NCI-H526 treated with DMSO at 0.1 percent for 48 hours (cell line): ENCODE results near the gene SLC12A6.
"Not testable (repeated sequence)": the region's sequence is repeated elsewhere in the genome, so short reads cannot be mapped to it uniquely, and the experiment has no call there.

Experiments
- DNase-seq: peaks from one replicate; lab custom pipeline; 2025; lab: John Stamatoyannopoulos, UW

SLC12A6 gene

DNA sequence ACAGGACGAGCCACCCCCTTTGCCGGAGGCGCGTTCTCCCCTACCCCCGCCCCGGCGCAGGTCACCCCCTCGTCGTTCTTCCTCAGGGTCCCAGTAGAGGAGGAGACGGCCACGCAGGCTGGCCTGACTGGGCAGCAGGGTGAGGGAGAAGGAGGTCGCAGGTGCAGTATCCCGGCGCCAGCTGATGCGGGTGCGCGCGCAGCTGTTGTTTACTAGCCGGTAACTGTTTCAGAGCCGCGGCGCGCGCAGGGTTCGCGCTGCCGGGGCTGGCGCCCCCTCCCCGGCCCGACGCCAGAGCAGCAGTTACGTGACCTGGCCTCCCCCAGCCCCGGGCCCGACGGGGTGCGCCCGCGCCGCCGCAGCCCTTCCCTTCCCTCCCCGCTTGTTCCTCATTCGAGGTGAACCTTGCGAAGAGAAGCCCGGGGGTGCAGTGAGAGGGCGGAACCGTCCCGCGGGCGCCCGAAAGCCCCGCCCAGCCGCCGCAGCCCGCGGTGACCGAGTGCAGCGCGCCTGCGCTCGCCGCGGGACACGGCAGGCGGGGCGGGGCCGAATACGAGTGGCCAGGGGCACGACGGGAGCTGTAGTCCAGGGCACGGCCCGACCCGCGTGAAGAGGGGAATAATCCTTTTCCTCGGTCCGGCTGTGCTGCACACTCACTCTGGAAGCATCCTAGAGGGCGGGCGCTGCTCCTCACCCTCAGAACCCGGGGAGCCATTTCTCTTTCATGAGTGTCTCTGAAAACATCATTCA, at the start of gene SLC12A6:
Gene SLC12A6 (minus strand): TSS at position 225 of the 750 bp plus-strand sequence. CDS start 1,101 bp downstream, outside the sequence.
- peak; percentile 92 for DNase-seq

GRCh38 chr15:34381829-34382521, 44.4 kb upstream of the SLC12A6 start:
- not testable (repeated sequence) for DNase-seq

- DNase-seq, result not testable (repeated sequence)
These were observed 42.9 kb upstream of the SLC12A6 start for GRCh38 chr15:34380491-34380890.

DNA sequence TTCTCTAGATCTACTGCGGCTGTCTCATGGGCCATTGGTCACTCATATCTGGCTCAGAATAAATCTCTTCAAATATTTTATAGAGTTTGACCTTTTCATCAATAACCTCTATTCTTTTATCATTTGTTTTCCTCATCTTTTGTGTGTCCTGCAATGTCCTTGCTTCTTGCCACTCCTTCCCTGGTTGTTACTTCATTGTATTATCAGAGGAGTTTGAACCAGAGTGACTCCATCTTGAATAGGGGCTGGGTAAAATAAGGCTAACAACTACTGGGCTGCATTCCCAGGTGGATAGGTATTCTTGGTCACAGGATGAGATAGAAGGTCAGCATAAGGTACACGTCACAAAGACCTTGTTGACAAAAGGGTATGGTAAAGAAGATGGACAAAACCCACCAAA, 39.3 kb upstream of the SLC12A6 start:
- DNase-seq, result no peak

DNA sequence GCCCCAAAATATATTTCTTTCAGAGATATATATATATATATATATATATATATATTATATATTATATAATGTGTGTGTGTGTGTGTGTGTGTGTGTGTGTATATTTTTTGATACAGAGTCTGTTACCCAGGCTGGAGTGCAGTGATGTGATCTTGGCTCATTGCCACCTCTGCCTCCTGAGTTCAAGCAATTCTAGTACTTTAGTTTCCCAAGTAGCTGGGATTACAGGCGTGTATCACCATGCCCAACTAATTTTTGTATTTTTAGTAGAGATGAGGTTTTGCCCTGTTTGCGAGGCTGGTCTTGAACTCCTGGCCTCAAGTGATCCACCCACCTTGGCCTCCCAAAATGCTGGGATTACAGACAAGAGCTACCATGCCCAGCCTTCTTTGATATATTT, 38.0 kb upstream of the SLC12A6 start:
- DNase-seq, result not testable (repeated sequence)

- no peak for DNase-seq
These were observed 37.2 kb upstream of the SLC12A6 start for GRCh38 chr15:34374816-34375215.

GRCh38 chr15:34373951-34374350, 36.4 kb upstream of the SLC12A6 start:
- DNase-seq, result no peak

GRCh38 chr15:34370643-34371042, 33.1 kb upstream of the SLC12A6 start:
- no peak for DNase-seq

DNA sequence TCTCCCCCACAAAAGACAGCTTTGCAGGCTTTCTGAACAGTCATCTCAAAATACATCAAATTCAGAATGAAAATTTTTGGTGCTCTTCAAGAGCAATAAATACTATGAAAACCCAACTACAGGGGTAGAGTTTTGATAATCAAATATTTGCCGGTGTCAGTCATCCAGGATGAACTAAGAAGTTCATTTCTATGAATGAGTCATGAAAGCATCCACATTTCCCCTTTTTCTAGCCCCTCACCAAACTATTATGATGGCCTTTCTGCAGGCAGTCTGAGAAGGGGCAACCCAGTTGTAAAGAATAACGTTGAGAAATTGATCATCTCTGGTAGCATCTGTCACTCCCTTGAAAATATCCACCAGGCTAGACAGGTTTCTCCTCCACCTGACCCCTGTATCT, 32.5 kb upstream of the SLC12A6 start:
- no peak for DNase-seq

DNA sequence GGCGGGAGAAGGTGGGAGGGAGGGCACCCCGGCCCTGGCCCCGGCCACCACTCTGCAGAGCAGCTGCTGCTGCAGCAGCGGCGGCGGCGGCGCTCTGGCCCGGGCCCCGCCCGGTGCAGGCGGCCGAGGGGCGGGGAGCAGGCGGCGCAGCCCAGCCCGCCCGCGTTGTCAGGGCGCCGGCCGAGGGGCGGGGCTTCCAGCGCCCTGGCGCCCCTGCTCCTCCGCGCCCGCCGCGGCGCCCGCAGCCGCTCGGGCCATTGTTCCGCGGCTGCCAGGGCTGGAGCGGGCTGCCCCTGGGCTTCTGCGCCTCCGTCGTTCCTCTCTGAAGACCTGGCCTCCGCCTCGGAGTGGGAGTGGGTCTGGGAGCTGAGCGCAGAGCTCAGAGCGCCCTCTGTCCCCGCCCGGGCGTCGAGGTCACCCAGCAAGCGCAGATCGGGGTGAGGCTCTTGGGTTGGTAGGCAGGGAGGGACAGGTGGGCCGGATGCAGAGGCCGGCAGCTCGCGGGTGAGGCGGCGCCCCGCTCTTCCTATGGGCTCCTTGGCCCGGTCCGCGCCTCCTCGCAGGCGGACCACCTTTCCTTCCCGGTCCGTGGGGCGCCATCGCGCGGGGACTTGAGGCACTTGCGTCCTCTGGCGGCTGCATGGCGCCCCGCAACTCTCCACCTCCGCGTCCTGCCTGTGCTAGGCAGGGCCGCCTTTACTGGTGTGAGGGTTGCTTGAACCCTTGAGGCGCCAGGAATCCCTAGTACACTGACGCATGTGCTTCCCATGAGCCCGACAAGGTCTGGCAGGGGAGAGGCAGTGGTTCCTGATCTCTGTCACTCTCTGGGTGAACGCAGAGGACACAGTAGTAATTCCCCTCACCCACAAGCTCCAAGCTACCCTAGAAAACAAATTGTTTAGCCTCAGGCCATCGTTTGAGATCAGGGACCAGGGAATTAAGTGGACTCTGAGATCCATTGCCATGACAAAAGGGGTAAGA, 29.8 kb upstream of the SLC12A6 start, which contains the start of gene LPCAT4:
Gene LPCAT4 (minus strand): TSS at position 96 of the 981 bp plus-strand sequence. CDS start 96 bp downstream, outside the sequence.
- DNase-seq, result peak; percentile 87

DNA sequence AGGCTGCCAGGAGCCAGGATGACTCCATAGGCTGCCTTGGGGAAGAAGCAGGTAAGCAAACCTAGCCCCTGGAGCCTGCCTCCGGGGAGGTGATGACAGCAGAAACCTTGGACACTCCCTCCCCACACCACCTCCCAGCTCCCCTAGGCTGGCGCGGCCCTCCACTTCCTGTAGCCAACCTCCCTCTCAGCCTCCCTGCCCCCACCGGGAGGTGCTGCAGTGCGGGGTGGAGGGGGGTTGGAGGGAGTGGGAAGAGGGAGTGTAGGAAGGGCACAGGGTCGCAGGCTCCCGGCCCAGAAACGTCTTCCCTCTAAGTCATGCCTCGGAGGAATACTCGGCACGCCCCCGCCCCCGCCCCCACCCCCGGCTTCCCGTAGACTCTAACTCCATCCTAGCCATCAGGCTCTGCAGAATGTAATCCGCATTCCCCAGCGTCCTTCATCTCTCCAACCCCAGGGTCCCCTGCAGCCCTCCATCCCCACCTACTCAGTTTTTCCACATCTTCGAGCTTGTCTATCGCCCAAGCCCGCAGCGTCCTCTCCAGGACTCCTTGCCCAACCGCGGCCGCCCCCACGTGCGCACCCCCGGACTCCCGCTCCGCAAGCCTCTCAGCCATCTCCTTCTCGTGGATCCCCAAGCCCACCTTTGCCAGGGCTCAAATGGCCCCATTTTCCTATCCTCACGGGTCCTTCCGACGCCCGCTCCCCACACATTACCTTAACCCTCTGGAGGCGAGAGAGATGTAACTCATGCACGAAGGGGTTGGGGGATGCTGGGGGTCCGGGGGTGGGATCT, 28.9 kb upstream of the SLC12A6 start:
- DNase-seq, result peak; percentile 18

DNA sequence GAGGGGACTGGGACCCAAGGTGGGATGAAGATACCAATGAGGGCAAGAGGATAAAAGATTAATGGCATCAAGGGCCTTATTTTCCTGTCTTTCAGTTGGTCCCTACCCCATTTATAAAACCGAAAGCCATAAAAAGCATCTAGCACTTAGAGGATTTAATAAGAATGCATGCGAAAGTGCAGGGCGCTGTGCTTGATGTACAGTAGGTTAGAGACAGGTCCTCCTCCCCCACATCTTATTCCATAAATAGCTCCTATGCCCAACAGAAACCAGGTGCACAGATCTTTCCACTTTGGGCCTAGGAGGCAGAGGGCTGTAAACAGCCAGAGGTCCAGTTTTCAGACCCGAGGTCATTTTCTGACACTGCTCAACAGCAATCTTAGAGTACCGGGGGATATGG, 28.3 kb upstream of the SLC12A6 start:
- no peak for DNase-seq

DNA sequence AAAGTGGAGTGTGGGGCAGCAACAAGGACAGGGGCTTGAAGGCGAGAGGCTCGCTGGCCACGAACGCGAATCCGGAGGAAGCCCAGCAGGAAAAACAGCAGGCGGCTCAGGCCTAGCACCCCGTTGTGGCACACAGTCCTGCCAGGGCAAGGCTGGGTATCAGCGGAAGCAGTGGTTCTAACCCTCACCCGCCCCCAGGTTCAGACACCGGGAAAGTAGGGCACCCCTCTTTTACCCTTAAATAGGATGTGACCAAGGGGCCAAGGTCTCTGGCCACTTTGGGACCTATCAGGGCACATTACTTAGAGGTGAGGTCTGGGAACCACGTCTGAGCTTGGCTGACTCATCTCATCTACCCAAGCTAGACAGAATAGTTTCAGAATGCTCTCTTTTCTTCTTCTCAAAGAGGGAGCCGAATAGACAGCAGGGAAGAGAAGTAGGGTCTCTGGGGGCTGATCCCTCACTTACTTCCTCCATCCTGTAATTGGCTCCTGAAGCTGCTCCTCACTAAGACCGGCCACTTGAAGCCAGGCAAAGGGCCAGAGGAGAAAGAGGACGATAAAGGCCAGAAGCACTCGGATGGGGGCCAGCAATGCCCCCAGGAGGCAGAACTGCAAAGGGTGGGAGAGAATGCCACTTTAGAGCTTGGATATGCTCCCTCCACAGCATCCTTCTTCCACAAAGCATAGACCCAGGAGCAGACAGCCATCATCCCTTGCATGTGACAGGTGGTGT, 27.7 kb upstream of the SLC12A6 start:
- DNase-seq, result no peak

DNA sequence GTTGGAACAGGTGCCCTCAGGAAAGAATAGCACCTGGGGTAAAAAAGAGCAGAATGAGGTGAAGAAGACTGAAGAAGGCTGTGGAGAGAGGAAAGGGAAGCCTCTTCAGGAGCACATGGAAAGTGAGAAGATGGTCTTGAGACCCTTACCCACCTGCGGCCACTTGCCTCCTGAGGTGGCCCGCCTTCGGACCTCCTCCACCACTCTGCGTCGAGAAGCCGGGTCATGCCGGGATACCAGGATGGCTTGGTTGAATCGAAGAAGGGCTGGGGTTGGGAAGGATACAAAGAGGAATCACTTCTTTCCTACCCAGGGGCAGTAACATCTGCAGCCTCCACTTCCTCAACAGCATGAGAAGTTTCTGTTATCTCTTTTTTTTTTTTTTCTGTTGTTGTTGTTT, 26.5 kb upstream of the SLC12A6 start:
- no peak for DNase-seq

DNA sequence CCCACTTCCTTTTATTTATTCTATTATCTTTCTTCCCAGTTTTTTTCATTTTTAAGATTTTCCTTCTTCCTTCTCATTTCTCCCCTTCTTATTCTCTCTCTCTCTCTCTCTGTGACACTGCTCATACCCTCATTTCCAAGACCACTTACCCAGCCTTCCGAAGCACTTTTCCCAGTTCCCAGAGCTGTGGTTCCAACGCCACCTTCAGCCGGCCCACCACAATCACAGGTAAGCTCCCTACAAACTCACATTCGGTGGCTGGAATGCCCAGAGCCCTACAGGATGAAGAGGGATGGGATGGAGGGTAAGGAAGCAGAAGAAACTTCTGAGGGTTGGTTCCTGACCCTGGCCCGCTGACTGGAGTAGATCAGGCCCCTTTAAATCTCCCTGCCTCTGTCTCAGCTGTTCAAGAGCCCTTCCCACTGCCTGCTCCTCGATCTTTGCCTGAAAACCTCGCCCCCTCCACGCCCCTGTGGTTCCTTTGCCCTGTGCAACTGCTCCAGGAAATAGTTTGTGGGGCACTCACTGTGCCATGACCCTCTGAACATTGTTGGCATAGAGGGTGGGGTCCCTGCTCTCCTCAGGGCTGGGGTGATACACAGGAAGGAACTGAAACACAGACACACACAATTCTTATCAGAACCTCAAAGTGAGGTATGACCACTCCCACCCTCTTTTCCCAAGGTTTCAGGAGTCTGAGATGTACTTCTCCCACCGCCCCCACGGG, 24.6 kb upstream of the SLC12A6 start:
- DNase-seq, result no peak

DNA sequence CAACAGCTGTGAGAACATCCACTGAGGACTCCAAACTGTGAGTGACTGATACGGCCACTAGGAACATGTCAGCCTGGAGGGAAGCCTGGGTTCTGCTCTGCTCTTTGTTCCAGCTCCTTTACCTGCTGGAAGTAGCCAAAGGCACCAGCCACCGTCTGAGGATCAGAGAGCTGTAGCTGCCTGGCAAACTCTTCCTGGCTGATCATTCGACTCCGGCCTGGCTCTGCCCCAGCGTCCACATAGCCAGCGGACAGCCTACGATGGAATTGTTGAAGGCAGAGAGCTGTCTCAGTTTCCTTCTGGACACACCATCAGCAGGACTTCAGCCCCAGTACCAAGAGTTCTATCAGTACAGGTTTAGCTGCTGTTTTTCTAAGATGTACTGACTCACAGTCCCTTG, 23.7 kb upstream of the SLC12A6 start:
- no peak for DNase-seq

DNA sequence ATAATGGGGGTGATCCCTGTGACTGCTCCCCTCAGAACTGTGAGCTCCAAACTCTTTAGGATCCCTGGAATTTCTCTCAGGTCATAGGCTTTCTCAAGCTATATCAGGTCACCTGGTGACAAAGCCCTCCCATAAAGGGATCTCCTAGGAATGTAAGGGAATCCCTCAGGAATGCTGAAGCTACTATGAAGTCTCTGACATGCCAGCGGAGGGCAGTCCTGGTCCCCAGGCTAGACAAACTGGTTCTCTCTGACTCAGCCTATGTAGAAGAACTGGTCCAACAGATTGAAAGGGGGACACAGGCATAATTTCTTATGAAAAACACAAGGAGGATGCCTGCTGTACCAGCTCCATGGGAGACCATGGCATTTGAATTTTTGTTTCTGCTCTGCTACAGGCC, 22.7 kb upstream of the SLC12A6 start:
- no peak for DNase-seq

GRCh38 chr15:34359416-34359815, 21.8 kb upstream of the SLC12A6 start:
- no peak for DNase-seq

GRCh38 chr15:34358948-34359347, 21.4 kb upstream of the SLC12A6 start:
- DNase-seq, result no peak

- no peak for DNase-seq
These were observed 20.8 kb upstream of the SLC12A6 start for GRCh38 chr15:34358367-34358766.
